Measurements from ENCODE around the gene CENPH. TPM values are rescaled to one million over a fixed set of nuclear protein-coding genes. Genes with fewer than 3 reads are reported as not detected.

Gene CENPH
- total RNA-seq, 1 donor from 2014 or later: 3.1 TPM

DNA sequence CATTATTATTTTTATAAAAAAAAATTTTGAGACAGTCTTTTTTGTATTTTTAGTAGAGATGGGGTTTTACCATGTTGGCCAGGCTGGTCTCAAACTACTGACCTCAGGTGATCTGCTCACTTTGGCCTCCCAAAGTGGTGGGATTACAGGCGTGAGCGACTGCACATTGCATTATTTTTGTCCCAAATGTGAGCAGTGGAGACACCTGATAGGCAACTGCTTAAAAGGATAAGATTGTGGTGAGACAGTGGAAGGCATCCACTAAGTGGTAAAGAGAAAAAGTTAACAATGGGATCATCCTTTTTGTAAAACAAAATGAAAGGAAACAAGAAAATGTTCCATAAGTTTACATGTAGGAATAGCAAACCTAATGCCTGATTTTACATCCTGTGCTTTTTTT is 2.0 kb upstream of the CENPH start:
- Histone ChIP-seq H3K9me3 (replicated peaks) (no peaks in the 10 kb centered on the region), H3K27me3 (ENCODE audit: low read depth) (no peaks in the 10 kb centered on the region), H3K4me3 (no peak overlapping the region), H3K27ac (replicated peaks) (no peak overlapping the region), H3K4me1 (peaks cover 20% of the 10 kb centered on the region), H3K36me3 (no peaks in the 10 kb centered on the region)
- TF ChIP-seq, protein P1, sequence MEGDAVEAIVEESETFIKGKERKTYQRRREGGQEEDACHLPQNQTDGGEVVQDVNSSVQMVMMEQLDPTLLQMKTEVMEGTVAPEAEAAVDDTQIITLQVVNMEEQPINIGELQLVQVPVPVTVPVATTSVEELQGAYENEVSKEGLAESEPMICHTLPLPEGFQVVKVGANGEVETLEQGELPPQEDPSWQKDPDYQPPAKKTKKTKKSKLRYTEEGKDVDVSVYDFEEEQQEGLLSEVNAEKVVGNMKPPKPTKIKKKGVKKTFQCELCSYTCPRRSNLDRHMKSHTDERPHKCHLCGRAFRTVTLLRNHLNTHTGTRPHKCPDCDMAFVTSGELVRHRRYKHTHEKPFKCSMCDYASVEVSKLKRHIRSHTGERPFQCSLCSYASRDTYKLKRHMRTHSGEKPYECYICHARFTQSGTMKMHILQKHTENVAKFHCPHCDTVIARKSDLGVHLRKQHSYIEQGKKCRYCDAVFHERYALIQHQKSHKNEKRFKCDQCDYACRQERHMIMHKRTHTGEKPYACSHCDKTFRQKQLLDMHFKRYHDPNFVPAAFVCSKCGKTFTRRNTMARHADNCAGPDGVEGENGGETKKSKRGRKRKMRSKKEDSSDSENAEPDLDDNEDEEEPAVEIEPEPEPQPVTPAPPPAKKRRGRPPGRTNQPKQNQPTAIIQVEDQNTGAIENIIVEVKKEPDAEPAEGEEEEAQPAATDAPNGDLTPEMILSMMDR (IDR thresholded peaks at IDR 0.05; ENCODE audit: borderline replicate concordance): no peak
- DNase-seq: no peak
- intact Hi-C loops (cut with micrococcal nuclease): no loop called here

DNA sequence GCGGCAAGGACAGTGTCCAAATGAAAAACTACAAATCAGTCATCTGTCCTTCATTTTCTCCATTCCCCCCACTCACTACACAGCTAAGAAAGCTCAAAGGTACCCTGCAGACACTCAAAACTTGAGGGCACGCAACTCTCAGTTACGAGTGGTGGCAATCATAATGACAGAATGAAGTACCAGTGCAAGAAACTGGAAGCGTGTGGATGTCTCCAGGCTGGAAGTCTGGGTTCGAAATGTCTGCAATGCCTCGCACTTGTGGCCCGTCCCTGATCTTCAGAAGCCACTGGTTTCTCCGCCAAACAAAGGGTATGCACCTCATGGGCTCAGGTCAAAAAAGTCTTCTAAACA is 597 bp upstream of the CENPH start:
- Histone ChIP-seq H3K4me1 (peaks cover 20% of the 10 kb centered on the region), H3K36me3 (no peaks in the 10 kb centered on the region), H3K9me3 (replicated peaks) (no peaks in the 10 kb centered on the region), H3K27me3 (ENCODE audit: low read depth) (no peaks in the 10 kb centered on the region), H3K27ac (replicated peaks) (peak overlapping the region; percentile 82), H3K4me3 (peak overlapping the region; percentile 93)
- DNase-seq: no peak
- intact Hi-C loops (cut with micrococcal nuclease): no loop called here
- TF ChIP-seq, protein P1 (IDR thresholded peaks at IDR 0.05; ENCODE audit: borderline replicate concordance): no peak

DNA sequence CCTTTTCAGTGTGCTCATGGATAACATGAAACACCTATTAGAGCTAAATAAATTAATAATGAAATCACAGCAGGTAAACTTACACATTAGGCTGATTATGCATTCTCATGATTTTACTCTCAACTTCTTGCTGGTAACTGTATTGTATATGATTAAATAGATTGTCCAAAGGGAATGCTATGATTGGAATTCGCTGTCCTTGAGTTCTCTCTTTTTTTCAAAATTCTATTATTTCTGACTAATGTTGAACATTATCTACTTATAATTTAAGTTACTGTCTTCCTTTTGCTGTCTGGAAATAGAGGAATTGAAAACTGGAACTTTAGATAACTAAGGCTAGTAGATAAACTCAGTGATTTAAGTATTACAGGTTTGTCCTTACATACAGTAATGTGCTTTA is 13.1 kb downstream of the CENPH start:
- DNase-seq: no peak
- Histone ChIP-seq H3K4me1 (no peaks in the 10 kb centered on the region), H3K4me3 (no peak overlapping the region), H3K36me3 (no peaks in the 10 kb centered on the region), H3K9me3 (replicated peaks) (no peaks in the 10 kb centered on the region), H3K27ac (replicated peaks) (no peak overlapping the region), H3K27me3 (ENCODE audit: low read depth) (no peaks in the 10 kb centered on the region)
- TF ChIP-seq, protein P1 (IDR thresholded peaks at IDR 0.05; ENCODE audit: borderline replicate concordance): no peak
- intact Hi-C loops (cut with micrococcal nuclease): no loop called here

DNA sequence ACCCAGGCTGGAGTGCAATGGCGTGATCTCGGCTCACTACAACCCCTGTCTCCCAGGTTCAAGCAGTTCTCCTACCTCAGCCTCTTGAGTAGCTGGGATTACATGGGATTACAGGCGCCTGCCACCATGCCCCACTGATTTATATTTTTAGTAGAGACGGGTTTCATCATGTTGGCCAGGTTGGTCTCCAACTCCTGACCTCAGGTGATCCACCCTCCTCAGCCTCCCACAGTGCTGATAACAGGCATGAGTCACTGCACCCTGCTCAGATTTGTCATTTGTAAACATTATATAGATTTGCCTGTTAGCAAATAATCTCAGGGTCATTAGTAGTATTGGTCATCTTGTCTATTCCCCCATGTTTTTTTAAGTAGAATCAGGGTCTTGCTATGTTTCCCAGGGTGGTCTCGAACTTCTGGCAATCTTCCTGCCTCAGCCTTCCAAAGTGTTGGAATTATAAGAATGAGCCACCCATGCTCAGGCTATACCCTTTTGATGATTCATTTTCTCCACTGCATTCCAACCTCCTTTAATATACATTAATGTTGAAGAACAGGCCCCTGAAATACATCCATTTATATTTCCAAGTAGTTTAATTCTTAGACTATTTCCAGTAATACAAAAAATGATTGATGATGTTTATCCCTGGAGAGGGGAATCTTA is 17.3 kb downstream of the CENPH start:
- no peaks in the 10 kb centered on the region for H3K9me3 ChIP-seq (replicated peaks)
- intact Hi-C loops (cut with micrococcal nuclease): no loop called here
- H3K36me3 ChIP-seq: no peaks in the 10 kb centered on the region
- no peaks in the 10 kb centered on the region for H3K27me3 ChIP-seq (ENCODE audit: low read depth)
- no peak overlapping the region for H3K27ac ChIP-seq (replicated peaks)
- H3K4me3 ChIP-seq: no peak overlapping the region
- no peaks in the 10 kb centered on the region for H3K4me1 ChIP-seq
- TF ChIP-seq, protein P1 (IDR thresholded peaks at IDR 0.05; ENCODE audit: borderline replicate concordance): no peak
- DNase-seq: no peak

DNA sequence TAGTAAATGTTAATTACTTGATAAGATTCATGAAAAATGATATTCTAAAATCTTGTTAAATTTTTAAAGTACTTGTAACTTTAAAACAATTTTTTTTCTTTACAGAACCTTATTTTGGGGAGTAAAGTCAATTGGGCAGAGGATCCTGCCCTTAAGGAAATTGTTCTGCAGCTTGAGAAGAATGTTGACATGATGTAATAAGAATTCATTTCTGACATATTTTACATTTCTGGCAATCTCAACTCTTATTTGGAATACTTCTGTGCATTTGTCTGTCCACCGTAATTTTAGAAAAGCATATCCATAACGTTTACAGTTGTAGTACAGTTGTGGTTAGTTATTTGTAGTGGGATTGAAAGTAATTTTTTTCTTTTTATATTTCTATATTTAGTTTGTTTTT is 20.2 kb downstream of the CENPH start:
- no peak for DNase-seq
- no peaks in the 10 kb centered on the region for H3K27me3 ChIP-seq (ENCODE audit: low read depth)
- intact Hi-C loops (cut with micrococcal nuclease): no loop called here
- H3K4me3 ChIP-seq: no peak overlapping the region
- no peaks in the 10 kb centered on the region for H3K4me1 ChIP-seq
- no peaks in the 10 kb centered on the region for H3K9me3 ChIP-seq (replicated peaks)
- H3K36me3 ChIP-seq: no peaks in the 10 kb centered on the region
- TF ChIP-seq, protein P1 (IDR thresholded peaks at IDR 0.05; ENCODE audit: borderline replicate concordance): no peak
- no peak overlapping the region for H3K27ac ChIP-seq (replicated peaks)
